NCI-H1436 (cell line): ENCODE measurements around the gene ZNF451.
"Not testable (repeated sequence)": the region's sequence is repeated elsewhere in the genome, so short reads cannot be mapped to it uniquely, and the experiment has no call there.

ENCODE experiments used
- DNase-seq: peaks from one replicate; lab custom pipeline; 2025; lab: John Stamatoyannopoulos, UW

ZNF451 gene

DNA sequence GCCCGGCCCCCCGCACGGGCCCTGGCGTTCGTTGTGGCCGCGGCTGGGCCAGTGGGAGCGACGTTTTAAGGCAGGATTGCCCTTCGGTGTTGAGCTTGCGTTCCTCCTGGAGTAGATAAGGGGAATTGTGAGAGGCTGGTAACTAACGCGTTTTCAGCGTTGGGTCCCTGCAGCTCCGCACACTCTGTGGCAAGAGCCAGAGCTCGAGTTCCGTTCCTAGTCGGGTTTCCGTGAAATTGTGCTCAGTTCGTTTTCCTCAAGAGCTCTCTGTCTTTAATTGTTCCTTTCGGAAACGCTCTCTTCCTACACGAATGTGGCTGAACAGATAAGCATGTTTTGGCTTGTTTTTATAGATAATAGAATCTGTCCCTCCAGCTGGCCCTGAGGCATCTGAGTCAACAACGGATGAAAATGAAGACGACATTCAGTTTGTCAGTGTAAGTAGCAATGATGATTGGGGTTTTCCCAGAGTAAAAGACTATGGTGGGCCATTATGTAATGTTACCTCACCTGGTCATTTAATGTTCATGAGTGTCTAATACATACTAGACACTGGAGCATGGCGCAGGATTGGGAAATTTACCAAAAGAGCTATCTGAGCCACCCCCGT, 575 bp downstream of the ZNF451 start:
- DNase-seq = not testable (repeated sequence)

DNA sequence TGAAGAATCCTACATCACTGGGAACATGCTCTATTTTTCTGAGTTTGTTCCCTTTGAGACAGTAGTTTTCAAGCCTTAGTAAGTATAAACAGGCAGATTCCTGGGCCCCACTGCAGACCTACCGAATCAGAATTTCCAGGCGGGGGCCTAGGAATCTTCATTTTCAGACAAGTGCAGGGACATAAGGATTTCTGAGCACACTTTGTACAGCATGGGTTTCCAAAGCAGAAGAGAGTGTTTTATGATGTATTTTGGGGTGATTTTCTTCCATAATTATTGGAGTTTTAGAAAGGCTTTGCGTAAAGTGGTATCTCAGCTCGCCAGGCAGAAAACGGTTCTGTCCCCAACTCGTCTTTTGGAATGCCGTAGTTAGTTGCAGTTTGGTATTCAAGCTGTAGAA, 1.4 kb downstream of the ZNF451 start:
- not testable (repeated sequence) for DNase-seq

DNA sequence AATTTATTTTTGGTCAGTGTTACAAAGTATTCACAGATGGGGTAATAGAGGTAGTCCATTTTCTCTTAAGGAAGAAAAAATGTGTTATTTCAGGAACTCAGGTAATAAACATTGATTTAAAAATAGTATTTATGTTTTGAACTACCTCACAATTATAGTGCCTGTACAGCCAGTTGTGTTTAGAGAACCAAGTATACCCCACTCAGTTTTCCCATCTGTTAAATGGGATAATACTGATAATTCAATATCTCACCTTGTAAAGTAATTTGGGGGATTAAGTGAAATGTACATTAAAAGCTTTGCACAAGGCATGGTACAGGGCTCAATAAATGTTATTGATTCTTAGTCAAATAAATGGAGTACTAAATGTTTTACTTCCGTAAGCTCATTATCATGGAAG, 4.7 kb downstream of the ZNF451 start:
- DNase-seq = no peak

DNA sequence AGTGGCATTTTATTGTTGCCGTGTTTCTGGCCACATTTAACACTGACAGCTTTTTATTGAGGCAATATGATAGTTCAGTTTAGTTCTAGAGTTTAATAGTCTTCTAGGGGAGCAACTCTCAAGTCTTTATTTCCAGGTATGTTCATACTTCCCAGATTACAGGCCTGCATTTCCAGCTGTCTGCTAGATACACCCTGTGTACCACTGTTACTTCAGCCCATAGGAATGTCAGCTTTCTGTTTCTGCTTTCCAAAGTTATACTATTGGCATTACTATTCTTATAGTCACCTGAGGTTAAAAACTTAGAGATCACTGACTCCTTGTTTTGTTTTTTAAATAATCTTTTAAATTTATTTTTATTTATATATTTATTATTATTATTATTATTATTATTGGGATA, 7.6 kb downstream of the ZNF451 start:
- DNase-seq = no peak

DNA sequence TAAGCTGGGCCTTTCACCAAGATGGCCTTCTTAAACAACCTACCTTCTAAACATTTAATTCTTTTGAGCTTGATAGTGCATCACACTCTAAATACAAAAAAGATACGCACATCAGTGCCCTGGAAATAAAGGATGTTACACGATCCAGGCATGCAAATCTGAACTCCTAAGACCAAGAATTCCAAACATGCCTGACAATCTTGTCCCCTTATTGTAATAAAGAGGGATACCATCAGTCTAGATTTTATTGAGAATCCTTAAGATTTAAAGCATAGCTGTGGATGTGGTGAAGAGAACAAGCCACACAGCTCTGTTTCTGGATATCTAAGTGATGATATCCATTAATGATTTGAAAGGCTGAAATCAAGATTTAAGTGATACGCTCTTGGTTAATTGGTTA, 13.0 kb downstream of the ZNF451 start:
- DNase-seq = no peak

DNA sequence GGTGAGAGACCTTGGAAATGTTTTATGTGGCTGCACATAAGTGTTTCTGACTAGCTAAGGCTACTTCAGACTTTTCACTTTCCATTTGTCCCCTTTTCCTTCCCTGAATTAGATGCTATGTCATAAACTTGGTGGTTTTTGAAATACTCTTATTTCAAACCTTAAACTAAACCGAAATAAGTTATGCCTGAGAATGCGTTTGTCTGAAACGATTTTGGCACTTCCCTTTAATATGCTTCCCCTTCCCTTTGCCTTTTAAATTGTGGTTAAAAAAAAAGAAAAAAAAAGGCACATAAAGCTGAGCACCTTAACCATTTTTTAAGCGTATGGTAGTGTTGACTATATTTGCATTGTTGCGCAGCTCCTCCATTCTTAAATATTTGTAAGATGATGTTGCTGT, 14.3 kb downstream of the ZNF451 start:
- no peak for DNase-seq

DNA sequence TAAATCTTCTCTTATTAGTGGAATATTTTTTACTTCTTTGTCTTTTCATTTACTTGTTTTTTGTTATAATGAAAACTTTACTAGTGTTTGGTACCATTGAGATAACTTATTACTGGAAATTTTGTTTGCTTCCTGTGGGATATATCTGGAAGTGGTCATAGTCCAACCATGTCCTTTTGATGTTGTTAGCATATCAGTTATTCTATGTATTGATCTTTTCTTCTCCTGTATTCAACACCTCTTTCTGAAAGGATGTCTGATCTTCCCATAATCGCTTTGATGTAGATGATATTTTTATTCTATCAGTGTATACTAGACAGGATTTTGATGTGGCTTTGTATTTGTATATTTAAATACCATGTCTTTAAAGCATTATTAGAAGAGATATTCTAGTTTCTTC, 17.0 kb downstream of the ZNF451 start:
- DNase-seq = no peak

DNA sequence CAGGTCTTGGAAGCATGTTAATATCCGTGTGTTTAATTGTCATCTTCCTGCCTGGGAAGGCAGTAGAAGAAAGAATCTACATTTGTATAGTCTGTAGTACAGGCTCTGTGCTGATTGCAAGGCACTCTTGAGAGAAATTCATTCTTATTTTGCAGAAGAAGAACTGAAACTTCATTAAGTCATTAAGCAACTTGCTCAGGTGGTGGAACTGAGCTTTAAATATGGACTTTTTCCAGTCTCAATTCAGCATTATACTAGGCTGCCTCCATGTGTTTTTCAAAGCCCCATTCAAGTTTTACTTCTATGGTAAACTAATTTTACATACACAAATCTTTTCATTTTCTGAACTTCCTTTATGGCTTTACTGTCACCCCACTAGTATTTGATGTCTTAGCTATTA, 18.7 kb downstream of the ZNF451 start:
- DNase-seq = no peak

DNA sequence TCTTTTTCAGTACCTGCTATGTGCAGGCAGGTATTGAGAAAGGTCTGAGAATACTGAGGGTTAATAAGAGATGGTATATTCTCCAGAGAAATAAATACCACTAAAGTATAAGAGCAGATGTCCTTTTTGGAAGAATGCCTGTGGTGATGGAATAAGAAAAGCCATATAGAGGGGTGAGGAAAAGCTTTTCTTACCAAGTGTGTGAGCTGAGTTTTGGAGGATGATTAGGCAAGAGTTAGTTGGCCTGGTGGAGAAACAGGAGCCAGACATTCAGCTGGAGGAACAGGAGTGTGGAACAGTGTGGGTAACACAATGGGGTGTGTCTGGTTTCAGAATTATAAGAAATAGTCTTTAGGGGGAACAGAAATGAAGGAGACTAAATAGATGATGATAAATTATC, 19.9 kb downstream of the ZNF451 start:
- DNase-seq = no peak

DNA sequence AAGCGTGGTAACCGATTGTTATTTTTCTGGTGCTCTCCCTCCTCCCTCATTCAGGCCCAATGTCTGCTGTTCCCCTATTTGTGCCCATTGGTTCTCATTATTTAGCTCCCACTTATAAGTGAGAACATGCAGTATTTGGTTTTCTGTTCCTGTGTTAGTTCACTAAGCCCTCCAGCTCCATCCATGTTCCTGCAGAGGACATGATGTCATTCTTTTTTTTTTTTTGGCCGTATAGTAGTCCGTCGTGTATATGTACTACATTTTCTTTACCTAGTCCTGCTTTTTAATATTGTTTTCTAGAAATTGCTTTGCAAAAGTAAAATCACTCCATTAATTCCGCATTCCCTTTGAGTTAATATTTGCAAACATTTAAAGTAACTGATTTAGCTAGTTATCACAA, 23.1 kb downstream of the ZNF451 start:
- no peak for DNase-seq

DNA sequence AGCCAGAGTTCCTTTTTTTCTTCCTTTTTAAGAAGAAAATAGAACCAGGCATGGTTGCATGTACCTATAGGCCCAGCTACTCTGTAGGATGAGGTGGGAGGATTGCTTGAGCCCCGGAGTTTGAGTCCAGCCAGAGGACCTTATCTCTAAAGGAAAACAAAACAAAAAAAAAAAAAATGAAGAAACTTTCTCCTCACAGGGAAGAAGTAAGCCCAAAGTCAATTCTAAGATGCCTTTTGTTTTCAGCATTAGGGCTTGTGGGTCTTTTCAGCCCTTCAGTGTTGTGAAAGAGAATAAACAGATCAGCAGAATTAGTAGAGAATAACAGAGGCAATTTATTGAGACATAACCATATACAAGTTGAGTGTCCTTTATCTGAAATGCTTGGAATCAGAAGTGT, 26.8 kb downstream of the ZNF451 start:
- DNase-seq = no peak

DNA sequence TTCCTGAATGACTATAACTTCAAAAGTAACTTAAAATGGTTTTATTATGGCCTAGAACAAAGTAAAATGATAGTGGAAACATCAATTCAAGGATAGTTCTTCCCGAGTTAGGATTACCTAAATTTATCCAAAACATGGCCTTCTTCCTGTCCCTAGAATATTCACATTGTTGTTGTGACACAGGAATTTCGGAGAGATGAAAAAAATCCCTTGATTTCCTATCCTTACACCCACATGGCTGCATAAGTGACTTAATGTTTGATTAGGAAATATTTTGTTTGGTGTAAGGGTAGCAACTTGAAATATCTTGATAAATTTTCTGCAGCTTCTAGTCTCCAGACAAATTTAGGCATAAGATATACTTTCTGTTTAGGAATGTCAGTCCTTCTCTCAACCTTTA, 27.8 kb downstream of the ZNF451 start:
- no peak for DNase-seq

DNA sequence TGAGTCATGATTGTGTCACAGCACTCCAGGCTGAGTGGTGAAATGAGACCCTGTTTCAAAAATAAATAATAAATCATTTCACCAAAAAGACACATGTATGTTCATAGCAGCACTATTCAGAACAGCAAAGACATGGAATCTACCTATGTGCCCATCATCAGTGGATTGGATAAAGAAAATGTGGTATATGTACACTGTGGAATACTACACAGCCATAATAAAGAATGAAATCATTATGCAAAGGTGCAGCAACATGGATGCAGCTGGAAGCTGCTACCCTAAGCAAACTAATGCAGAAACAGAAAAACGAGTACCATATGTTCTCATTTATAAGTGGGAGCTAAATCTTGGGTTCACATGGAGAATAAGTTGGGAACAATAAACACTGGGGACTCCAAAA, 33.1 kb downstream of the ZNF451 start:
- no peak for DNase-seq

DNA sequence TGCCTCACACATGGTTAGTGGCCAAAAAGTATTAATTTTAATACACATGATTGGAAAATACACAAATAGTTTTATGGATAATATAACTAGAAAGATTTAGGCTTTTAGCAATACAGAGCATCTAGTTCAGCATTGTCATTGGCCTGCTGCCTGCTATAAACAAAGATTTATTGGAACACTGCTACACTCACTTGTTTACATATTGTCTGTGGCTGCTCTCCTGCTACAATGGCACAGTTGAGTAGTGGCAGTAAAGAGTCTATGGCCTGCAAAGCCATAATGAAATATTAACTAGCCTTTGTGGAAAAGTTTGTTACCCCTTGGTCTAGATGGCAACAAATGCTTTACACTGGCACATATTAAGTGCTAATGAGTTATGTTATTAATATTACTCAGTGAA, 37.8 kb downstream of the ZNF451 start:
- DNase-seq = no peak

DNA sequence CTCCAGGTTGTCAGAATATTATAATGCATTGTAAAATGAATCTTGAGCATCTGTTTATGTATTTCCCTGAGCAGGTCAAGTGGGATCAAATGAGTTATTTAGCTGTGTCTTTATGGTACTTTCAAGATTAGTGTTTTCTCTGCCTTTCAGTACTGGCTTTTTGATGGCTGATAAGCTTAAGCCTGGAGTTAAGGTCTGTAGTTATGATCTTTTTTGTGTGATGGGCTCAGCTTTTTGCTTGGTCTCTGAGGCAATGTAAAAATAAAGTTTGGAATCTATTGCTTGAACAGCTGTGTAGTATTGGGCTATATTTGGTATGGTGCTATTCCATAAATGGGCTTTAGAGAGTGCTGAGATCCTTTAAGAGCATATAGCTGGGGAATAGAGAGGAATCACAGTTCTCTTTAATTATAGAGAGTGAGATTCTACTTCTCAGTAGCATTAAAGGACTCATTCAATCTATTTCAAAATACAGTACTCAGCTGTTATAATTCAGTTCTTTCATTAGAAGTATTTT, 40.7 kb downstream of the ZNF451 start:
- no peak for DNase-seq

DNA sequence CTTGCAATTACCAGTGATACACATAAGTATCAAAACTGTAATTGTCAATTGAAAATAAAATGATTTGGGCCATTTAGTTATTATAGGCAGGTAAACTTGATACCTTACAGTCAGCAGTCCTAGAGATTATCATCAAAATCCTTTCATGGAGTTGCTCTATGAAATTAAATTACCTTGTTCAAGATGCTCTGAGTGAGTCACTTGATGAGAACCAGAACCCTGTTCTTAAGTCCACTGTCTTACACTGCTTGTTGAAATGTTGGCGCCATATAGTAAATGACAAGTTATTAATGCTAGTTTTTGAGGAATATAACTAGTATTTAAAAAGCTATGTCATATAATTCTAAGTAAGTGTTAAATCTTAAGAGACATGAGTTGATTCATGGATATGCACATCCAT, 45.0 kb downstream of the ZNF451 start:
- no peak for DNase-seq

DNA sequence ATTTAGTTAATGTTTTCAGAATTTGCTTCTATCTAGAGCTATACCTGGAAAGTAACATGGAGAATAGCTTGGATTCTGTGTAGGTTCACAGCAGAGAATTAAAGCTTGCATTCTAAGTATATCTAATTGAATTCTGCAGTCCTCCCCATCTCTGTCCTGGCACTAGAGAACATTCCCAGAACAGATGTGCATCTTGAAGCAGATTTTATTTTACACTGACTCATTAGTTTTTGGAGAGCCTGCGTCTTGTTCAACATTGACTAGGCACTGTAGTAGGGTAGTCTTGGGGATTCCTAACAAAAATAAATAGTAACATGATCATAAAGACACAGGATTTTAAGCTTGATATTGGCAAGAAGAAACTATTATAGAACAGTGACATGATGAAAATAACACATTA, 45.9 kb downstream of the ZNF451 start:
- DNase-seq = no peak

DNA sequence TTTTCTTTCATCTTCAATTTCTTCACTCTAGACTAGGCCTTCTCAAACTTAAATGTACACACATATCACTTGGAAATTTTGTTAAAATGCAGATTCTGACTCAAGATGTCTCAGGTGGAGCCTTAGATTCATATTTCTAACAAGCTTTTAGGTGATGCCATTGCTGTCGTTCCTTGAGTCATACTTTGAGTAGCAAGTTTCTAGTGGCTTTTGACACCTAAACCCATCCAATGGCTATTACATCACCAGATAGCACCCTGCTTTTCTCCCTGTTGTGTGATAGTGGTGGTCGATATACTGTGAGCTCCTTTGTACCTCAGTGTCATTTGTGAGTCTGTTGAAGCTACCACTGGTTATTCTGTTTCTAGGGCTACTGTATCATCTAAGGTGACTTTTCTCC, 47.4 kb downstream of the ZNF451 start:
- no peak for DNase-seq

DNA sequence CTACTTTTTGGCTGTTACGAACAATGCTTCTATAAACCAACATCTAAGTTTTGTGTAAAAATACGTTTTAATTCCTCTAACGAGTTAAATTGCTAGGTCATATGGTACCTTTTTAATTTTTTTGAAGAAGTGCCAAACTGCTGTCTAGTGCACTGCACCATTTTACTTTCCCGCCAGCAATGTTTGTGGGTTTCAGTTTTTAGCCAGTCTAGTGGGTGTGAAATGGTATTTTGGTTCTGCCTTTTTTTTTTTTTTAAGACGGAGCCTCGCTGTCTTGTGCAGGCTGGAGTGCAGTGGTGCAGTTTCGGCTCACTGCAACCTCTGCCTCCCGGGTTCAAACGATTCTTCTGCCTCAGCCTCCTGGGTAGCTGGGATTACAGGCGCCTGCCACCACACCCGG, 48.0 kb downstream of the ZNF451 start:
- no peak for DNase-seq

DNA sequence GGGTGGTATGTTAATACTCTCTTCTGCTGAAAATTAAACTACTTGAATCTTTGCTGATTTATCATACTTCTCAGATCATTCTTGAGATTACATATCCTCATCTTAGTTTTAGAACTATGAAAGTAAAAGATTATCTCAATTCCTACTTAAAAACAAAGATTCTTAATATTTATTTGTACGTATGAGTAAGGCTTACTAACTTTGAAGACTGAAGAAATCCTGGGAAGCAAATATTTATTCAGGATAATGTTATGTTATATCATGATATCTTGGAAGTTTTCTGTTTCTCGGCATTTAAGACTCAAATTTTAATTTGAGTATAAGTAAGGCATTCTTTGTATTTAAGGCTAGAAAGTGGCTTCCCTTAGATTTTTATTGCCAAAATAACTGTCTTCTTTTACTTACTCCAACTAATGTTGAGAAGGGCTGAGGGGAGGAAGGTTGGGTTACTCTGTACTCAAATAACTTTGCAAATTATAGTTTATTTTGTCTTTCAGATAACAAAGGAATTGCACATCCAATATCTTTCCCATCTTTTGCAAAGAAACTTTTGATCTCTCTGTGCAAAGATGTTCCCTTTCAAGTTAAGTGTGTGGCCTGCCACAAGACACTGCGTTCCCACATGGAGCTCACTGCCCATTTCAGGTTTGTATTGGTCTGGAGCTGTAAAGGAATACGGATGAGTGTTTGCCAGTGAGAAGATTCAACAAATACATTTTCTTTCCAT, 51.6 kb downstream of the ZNF451 start:
- DNase-seq = no peak

DNA sequence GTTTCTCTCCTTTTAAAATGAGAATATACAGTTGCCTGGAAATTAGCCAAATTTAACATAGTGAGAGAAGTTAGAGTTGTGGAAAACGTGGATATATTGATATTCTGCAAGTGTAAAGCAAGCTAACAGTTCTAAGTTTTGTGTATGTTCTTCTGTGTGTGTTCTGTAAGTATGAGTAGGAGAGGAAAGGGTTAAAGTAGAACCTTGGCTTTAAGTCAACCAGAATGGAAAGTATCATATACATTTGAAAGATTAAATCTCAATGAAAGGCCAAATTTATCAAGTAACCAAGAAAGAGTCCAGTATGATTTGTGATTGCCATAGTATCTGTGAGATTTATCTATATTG, 52.2 kb downstream of the ZNF451 start:
- no peak for DNase-seq

DNA sequence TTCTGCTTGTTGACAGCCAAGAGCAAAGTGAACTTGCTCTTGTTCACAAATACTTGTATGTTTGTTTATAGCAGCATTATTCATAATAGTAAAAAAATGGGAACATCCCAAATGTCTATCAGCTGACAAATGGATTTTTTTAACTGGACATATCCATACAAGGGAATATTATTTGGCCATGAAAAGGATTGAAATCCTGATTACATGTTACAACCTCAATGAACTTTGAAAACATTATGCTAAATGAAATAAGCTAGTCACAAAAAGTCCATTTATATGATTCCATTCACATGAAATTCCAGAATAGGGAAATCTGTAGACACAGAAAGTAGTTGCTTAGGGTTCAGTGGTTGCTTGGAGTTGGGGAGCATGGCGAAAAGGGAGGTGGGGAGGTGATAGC, 53.7 kb downstream of the ZNF451 start:
- DNase-seq = no peak

DNA sequence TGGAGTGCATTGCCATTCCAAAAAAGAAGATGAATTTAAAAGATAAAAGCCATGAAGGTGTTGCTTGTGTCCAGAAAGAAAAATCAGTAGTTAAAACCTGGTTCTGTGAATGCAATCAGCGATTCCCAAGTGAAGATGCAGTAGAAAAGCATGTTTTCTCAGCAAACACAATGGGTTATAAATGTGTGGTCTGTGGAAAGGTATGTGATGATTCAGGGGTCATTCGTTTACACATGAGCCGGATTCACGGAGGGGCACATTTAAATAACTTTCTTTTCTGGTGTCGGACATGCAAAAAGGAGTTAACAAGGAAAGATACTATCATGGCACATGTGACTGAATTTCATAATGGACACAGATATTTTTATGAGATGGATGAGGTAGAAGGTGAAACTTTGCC, 57.4 kb downstream of the ZNF451 start:
- no peak for DNase-seq
